Measurements from ENCODE around the gene NDC1.

Gene NDC1

GRCh38 chr1:53792806-53793205 is 45.3 kb downstream of the NDC1 start:
- Histone ChIP-seq H3K9me3 (ENCODE audit: low read length) (no peaks in the 10 kb centered on the region), H3K9ac (ENCODE audit: low read length) (no peak overlapping the region), H3K4me1 (ENCODE audit: insufficient read depth, low read length) (no peaks in the 10 kb centered on the region), H3K27ac (ENCODE audit: low read depth, low read length) (no peak overlapping the region), H3K36me3 (ENCODE audit: insufficient read depth, low read length) (peaks cover 5% of the 10 kb centered on the region), H3K27me3 (ENCODE audit: control insufficient read depth in 1 of 2, insufficient read depth in 2 of 2, low read length in 2 of 2) (no peaks in the 10 kb centered on the region), H3K4me3 (ENCODE audit: low read depth in 1 of 2, low read length in 2 of 2) (no peak overlapping the region)

- Histone ChIP-seq H3K9ac (ENCODE audit: low read length) (no peak overlapping the region), H3K4me3 (ENCODE audit: low read depth in 1 of 2, low read length in 2 of 2) (no peak overlapping the region), H3K27ac (ENCODE audit: low read depth, low read length) (no peak overlapping the region), H3K4me1 (ENCODE audit: insufficient read depth, low read length) (no peaks in the 10 kb centered on the region), H3K27me3 (ENCODE audit: control insufficient read depth in 1 of 2, insufficient read depth in 2 of 2, low read length in 2 of 2) (no peaks in the 10 kb centered on the region), H3K36me3 (ENCODE audit: insufficient read depth, low read length) (peaks cover 5% of the 10 kb centered on the region), H3K9me3 (ENCODE audit: low read length) (no peaks in the 10 kb centered on the region)
These were observed 50.4 kb downstream of the NDC1 start for GRCh38 chr1:53787655-53788054.

GRCh38 chr1:53783056-53783455 is 55.0 kb downstream of the NDC1 start:
- Histone ChIP-seq H3K9me3 (ENCODE audit: low read length) (no peaks in the 10 kb centered on the region), H3K9ac (ENCODE audit: low read length) (no peak overlapping the region), H3K4me1 (ENCODE audit: insufficient read depth, low read length) (no peaks in the 10 kb centered on the region), H3K27me3 (ENCODE audit: control insufficient read depth in 1 of 2, insufficient read depth in 2 of 2, low read length in 2 of 2) (no peaks in the 10 kb centered on the region), H3K4me3 (ENCODE audit: low read depth in 1 of 2, low read length in 2 of 2) (no peak overlapping the region), H3K27ac (ENCODE audit: low read depth, low read length) (no peak overlapping the region), H3K36me3 (ENCODE audit: insufficient read depth, low read length) (peaks cover 10% of the 10 kb centered on the region)

DNA sequence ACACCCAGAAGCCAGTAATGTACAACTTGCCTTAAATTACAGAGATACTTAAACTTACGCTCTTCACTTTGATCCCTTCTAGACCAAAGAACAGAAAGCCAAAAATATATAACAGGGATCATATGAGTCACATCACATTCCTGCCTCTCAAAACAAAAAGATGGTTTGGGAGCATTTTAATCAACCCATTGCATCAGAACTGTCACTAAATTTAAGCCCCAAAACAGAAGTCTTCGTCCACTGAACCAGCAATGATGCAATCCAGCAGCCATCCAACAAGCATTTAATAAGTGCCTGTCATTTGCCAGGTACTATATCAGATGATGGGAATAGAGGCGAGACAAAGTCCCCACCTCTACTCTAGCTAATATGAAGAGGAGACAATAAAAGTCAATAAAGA is 56.4 kb downstream of the NDC1 start:
- no peak overlapping the region for H3K27ac ChIP-seq (ENCODE audit: low read depth, low read length)
- peaks cover 17% of the 10 kb centered on the region for H3K36me3 ChIP-seq (ENCODE audit: insufficient read depth, low read length)
- no peaks in the 10 kb centered on the region for H3K27me3 ChIP-seq (ENCODE audit: control insufficient read depth in 1 of 2, insufficient read depth in 2 of 2, low read length in 2 of 2)
- no peaks in the 10 kb centered on the region for H3K9me3 ChIP-seq (ENCODE audit: low read length)
- no peak overlapping the region for H3K9ac ChIP-seq (ENCODE audit: low read length)
- no peak overlapping the region for H3K4me3 ChIP-seq (ENCODE audit: low read depth in 1 of 2, low read length in 2 of 2)
- no peaks in the 10 kb centered on the region for H3K4me1 ChIP-seq (ENCODE audit: insufficient read depth, low read length)

DNA sequence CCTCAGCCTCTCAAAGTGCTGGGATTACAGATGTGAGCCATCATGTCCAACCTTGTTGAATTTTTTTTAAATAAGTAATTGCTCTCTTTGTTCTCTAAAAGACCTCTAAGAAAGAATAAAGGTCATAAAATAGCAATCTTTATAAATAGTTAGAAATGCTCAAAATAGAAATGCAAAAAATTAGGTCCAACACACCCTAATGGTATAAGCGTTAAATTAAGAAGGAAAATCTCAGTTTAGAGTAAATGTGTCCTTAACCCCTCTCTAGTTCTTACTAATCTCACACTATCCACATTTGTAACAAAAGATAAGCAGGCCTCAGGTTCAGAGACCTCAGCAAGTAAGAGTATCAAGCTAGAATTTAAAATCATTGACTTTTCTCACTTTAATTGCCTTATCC is 60.8 kb downstream of the NDC1 start:
- no peak overlapping the region for H3K9ac ChIP-seq (ENCODE audit: low read length)
- H3K27me3 ChIP-seq (ENCODE audit: control insufficient read depth in 1 of 2, insufficient read depth in 2 of 2, low read length in 2 of 2), result no peaks in the 10 kb centered on the region
- H3K9me3 ChIP-seq (ENCODE audit: low read length), result no peaks in the 10 kb centered on the region
- peaks cover 14% of the 10 kb centered on the region for H3K36me3 ChIP-seq (ENCODE audit: insufficient read depth, low read length)
- no peaks in the 10 kb centered on the region for H3K4me1 ChIP-seq (ENCODE audit: insufficient read depth, low read length)
- no peak overlapping the region for H3K27ac ChIP-seq (ENCODE audit: low read depth, low read length)
- no peak overlapping the region for H3K4me3 ChIP-seq (ENCODE audit: low read depth in 1 of 2, low read length in 2 of 2)

GRCh38 chr1:53771648-53772047 is 66.4 kb downstream of the NDC1 start:
- H3K4me3 ChIP-seq (ENCODE audit: low read depth in 1 of 2, low read length in 2 of 2), result no peak overlapping the region
- H3K9me3 ChIP-seq (ENCODE audit: low read length), result no peaks in the 10 kb centered on the region
- H3K27ac ChIP-seq (ENCODE audit: low read depth, low read length), result no peak overlapping the region
- no peaks in the 10 kb centered on the region for H3K4me1 ChIP-seq (ENCODE audit: insufficient read depth, low read length)
- no peaks in the 10 kb centered on the region for H3K36me3 ChIP-seq (ENCODE audit: insufficient read depth, low read length)
- no peak overlapping the region for H3K9ac ChIP-seq (ENCODE audit: low read length)
- H3K27me3 ChIP-seq (ENCODE audit: control insufficient read depth in 1 of 2, insufficient read depth in 2 of 2, low read length in 2 of 2), result no peaks in the 10 kb centered on the region

GRCh38 chr1:53769780-53770179 is 68.3 kb downstream of the NDC1 start:
- Histone ChIP-seq H3K4me1 (ENCODE audit: insufficient read depth, low read length) (no peaks in the 10 kb centered on the region), H3K27ac (ENCODE audit: low read depth, low read length) (no peak overlapping the region), H3K4me3 (ENCODE audit: low read depth in 1 of 2, low read length in 2 of 2) (no peak overlapping the region), H3K27me3 (ENCODE audit: control insufficient read depth in 1 of 2, insufficient read depth in 2 of 2, low read length in 2 of 2) (no peaks in the 10 kb centered on the region), H3K36me3 (ENCODE audit: insufficient read depth, low read length) (no peaks in the 10 kb centered on the region), H3K9ac (ENCODE audit: low read length) (no peak overlapping the region), H3K9me3 (ENCODE audit: low read length) (no peaks in the 10 kb centered on the region)

DNA sequence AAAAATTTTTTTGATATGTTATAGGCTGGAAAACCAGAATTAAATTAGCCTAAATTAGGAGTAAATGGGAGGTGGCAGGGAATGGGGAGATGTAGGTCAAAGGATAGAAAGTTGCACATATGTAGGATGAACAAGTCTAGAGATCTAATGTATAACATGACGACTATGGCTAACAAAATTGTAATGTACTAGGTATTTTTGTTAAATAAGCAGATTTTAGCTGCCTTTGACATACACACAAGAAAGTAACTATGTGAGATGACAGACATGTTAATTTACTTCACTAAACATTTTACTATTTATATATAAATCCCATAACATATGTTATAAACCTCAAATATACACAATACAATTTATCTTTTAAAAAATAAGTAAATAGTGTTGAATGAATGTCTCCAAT is 68.9 kb downstream of the NDC1 start:
- no peaks in the 10 kb centered on the region for H3K36me3 ChIP-seq (ENCODE audit: insufficient read depth, low read length)
- no peaks in the 10 kb centered on the region for H3K9me3 ChIP-seq (ENCODE audit: low read length)
- H3K4me1 ChIP-seq (ENCODE audit: insufficient read depth, low read length), result no peaks in the 10 kb centered on the region
- H3K27me3 ChIP-seq (ENCODE audit: control insufficient read depth in 1 of 2, insufficient read depth in 2 of 2, low read length in 2 of 2), result no peaks in the 10 kb centered on the region
- H3K9ac ChIP-seq (ENCODE audit: low read length), result no peak overlapping the region
- H3K4me3 ChIP-seq (ENCODE audit: low read depth in 1 of 2, low read length in 2 of 2), result no peak overlapping the region
- no peak overlapping the region for H3K27ac ChIP-seq (ENCODE audit: low read depth, low read length)

- Histone ChIP-seq H3K4me3 (ENCODE audit: low read depth in 1 of 2, low read length in 2 of 2) (no peak overlapping the region), H3K9me3 (ENCODE audit: low read length) (no peaks in the 10 kb centered on the region), H3K27ac (ENCODE audit: low read depth, low read length) (no peak overlapping the region), H3K36me3 (ENCODE audit: insufficient read depth, low read length) (no peaks in the 10 kb centered on the region), H3K4me1 (ENCODE audit: insufficient read depth, low read length) (no peaks in the 10 kb centered on the region), H3K9ac (ENCODE audit: low read length) (no peak overlapping the region), H3K27me3 (ENCODE audit: control insufficient read depth in 1 of 2, insufficient read depth in 2 of 2, low read length in 2 of 2) (no peaks in the 10 kb centered on the region)
These were observed 71.2 kb downstream of the NDC1 start for GRCh38 chr1:53766831-53767405.

DNA sequence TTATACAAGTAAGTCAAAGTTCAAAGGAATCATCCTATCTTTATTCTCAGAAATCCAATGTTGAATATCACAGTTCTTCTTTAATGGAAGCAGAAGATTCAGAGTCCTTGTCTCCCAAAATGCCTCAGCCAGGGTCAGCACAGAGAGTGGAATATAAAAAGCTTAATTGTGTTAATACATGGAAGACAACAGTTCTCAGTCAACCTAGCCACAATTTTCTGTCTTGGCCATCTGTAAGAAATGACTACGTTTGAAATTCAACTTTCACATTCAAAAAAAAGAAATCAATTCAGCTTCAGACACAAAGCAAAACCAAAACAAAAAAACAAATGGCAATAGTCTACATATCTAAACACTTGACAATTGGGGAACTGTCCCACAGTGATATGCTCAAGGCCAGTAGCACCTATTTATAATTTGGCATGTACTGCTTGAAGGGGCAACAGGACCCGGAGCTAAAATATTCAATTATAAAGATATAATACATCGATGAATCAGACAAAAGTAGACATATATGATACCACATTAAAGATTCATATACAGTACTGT is 71.8 kb downstream of the NDC1 start:
- H3K4me1 ChIP-seq (ENCODE audit: insufficient read depth, low read length), result no peaks in the 10 kb centered on the region
- H3K27me3 ChIP-seq (ENCODE audit: control insufficient read depth in 1 of 2, insufficient read depth in 2 of 2, low read length in 2 of 2), result no peaks in the 10 kb centered on the region
- H3K9me3 ChIP-seq (ENCODE audit: low read length), result no peaks in the 10 kb centered on the region
- no peak overlapping the region for H3K27ac ChIP-seq (ENCODE audit: low read depth, low read length)
- H3K36me3 ChIP-seq (ENCODE audit: insufficient read depth, low read length), result no peaks in the 10 kb centered on the region
- no peak overlapping the region for H3K9ac ChIP-seq (ENCODE audit: low read length)
- H3K4me3 ChIP-seq (ENCODE audit: low read depth in 1 of 2, low read length in 2 of 2), result no peak overlapping the region

- Histone ChIP-seq H3K9ac (ENCODE audit: low read length) (no peak overlapping the region), H3K27me3 (ENCODE audit: control insufficient read depth in 1 of 2, insufficient read depth in 2 of 2, low read length in 2 of 2) (no peaks in the 10 kb centered on the region), H3K4me1 (ENCODE audit: insufficient read depth, low read length) (no peaks in the 10 kb centered on the region), H3K4me3 (ENCODE audit: low read depth in 1 of 2, low read length in 2 of 2) (no peak overlapping the region), H3K36me3 (ENCODE audit: insufficient read depth, low read length) (no peaks in the 10 kb centered on the region), H3K9me3 (ENCODE audit: low read length) (no peaks in the 10 kb centered on the region), H3K27ac (ENCODE audit: low read depth, low read length) (no peak overlapping the region)
These were observed 72.4 kb downstream of the NDC1 start for GRCh38 chr1:53765657-53766056.

GRCh38 chr1:53763911-53764310 is 74.2 kb downstream of the NDC1 start:
- Histone ChIP-seq H3K9me3 (ENCODE audit: low read length) (no peaks in the 10 kb centered on the region), H3K9ac (ENCODE audit: low read length) (no peak overlapping the region), H3K36me3 (ENCODE audit: insufficient read depth, low read length) (no peaks in the 10 kb centered on the region), H3K4me1 (ENCODE audit: insufficient read depth, low read length) (no peaks in the 10 kb centered on the region), H3K4me3 (ENCODE audit: low read depth in 1 of 2, low read length in 2 of 2) (no peak overlapping the region), H3K27ac (ENCODE audit: low read depth, low read length) (no peak overlapping the region), H3K27me3 (ENCODE audit: control insufficient read depth in 1 of 2, insufficient read depth in 2 of 2, low read length in 2 of 2) (no peaks in the 10 kb centered on the region)

All from muscle layer of colon (tissue), 2 donors.